GM23338 (cell line): ENCODE results near the gene GMPR.

Source experiments
- CREB1 ChIP-seq: fragments of 250-450 bp; sonication (Bioruptor Pico); IDR thresholded peaks from 2 replicates; pipeline ENCODE4 v1.5.0; 2020; ENCODE audit warnings: low read depth, mild to moderate bottlenecking, moderate library complexity
- CTCF ChIP-seq, 2 experiments: fragments of 200-600 bp in 1 of 2; sonication (generic) in 1 of 2; conservative IDR thresholded peaks; 2 replicates each; pipeline versions ENCODE4 v1.5.1 to v1.6.1; 2016 to 2017; ENCODE audit warnings: antibody characterized with exemption in 2 of 2, low read depth in 2 of 2, mild to moderate bottlenecking in 2 of 2, moderate library complexity in 1 of 2
- ETS1 ChIP-seq: IDR thresholded peaks from 2 replicates; pipeline ENCODE4 v1.6.1; 2016; ENCODE audit warnings: antibody characterized with exemption
- EZH2 ChIP-seq: fragments of 200-600 bp; sonication (generic); IDR thresholded peaks from one replicate; pipeline ENCODE4 v1.8.0; 2017; ENCODE audit warnings: antibody characterized with exemption, mild to moderate bottlenecking, low read depth; ENCODE audit not compliant: unreplicated experiment
- EZH2phosphoT487 ChIP-seq: fragments of 200-600 bp; sonication (generic); IDR thresholded peaks from one replicate; pipeline ENCODE4 v1.8.1; 2018; ENCODE audit warnings: antibody characterized with exemption; ENCODE audit not compliant: unreplicated experiment
- JUNB ChIP-seq: IDR thresholded peaks from one replicate; pipeline ENCODE4 v1.6.1; 2016; ENCODE audit warnings: antibody characterized with exemption; ENCODE audit not compliant: unreplicated experiment
- POLR2AphosphoS5 ChIP-seq: IDR thresholded peaks from 2 replicates; pipeline ENCODE4 v1.6.1; 2016; ENCODE audit warnings: antibody characterized with exemption, low read depth
- REST ChIP-seq: IDR thresholded peaks from one replicate; pipeline ENCODE4 v1.6.1; 2018; ENCODE audit warnings: antibody characterized with exemption; ENCODE audit not compliant: unreplicated experiment
- STAT1 ChIP-seq: IDR thresholded peaks from one replicate; pipeline ENCODE4 v1.6.1; 2016; ENCODE audit warnings: antibody characterized with exemption; ENCODE audit not compliant: unreplicated experiment
- ZNF114 ChIP-seq: fragments of 250-450 bp; sonication (Bioruptor Pico); IDR thresholded peaks from 2 replicates; pipeline ENCODE4 v1.5.0; 2020; ENCODE audit warnings: mild to moderate bottlenecking, moderate library complexity
- ZNF462 ChIP-seq: fragments of 250-450 bp; sonication (Bioruptor Pico); IDR thresholded peaks from 2 replicates; pipeline ENCODE4 v1.5.0; 2020; ENCODE audit warnings: mild to moderate bottlenecking, moderate library complexity

GRCh38 chr6:16251706-16252105 is 13.3 kb downstream of the GMPR start:
- TF ChIP-seq EZH2phosphoT487 (no peak), CTCF (conservative IDR thresholded peaks at IDR 0.05; ENCODE audit: low read depth in 2 of 2) (no peak), POLR2AphosphoS5 (no peak), EZH2 (no peak), CREB1 (no peak), REST (no peak), JUNB (no peak), STAT1 (no peak), ZNF114 (CRISPR knock-in tag) (no peak), ZNF462 (CRISPR knock-in tag) (no peak), ETS1 (no peak)
